ENCODE measurements around the gene USP6NL.

The USP6NL gene

DNA sequence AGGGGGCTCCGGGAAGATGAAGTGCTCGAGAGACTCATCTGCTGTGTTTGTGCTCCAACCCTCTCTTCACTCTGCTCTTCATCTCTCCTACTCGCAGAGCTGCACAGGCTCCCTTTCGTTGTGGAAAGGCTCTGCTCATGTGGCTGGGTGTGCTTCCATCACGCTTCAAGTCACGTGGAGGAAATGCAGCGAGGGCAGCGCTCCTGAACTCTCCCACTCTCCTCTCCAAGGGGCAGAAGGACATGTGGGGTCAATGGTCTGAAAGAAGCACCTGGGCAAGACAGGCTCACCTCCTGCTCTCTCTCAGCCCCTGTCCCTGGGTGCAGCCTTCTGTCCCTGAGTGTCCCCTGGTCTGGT is 72.6 kb downstream of the USP6NL start:
- no peak for DNase-seq (ENCODE audit: extremely low spot score)
- ChIA-PET CTCF (interaction anchor here (1.1 to 2.0 kb wide), 6 partner anchors 9 to 281 kb away, joined by 3 to 5 read pairs (median 4); no protein-coding TSS in a partner anchor), POLR2A (no interaction called here)
- TF ChIP-seq, protein P1, sequence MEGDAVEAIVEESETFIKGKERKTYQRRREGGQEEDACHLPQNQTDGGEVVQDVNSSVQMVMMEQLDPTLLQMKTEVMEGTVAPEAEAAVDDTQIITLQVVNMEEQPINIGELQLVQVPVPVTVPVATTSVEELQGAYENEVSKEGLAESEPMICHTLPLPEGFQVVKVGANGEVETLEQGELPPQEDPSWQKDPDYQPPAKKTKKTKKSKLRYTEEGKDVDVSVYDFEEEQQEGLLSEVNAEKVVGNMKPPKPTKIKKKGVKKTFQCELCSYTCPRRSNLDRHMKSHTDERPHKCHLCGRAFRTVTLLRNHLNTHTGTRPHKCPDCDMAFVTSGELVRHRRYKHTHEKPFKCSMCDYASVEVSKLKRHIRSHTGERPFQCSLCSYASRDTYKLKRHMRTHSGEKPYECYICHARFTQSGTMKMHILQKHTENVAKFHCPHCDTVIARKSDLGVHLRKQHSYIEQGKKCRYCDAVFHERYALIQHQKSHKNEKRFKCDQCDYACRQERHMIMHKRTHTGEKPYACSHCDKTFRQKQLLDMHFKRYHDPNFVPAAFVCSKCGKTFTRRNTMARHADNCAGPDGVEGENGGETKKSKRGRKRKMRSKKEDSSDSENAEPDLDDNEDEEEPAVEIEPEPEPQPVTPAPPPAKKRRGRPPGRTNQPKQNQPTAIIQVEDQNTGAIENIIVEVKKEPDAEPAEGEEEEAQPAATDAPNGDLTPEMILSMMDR (IDR thresholded peaks at IDR 0.05; ENCODE audit: control extremely low read depth, extremely low read depth, low read depth, missing control alignments), result no peak

DNA sequence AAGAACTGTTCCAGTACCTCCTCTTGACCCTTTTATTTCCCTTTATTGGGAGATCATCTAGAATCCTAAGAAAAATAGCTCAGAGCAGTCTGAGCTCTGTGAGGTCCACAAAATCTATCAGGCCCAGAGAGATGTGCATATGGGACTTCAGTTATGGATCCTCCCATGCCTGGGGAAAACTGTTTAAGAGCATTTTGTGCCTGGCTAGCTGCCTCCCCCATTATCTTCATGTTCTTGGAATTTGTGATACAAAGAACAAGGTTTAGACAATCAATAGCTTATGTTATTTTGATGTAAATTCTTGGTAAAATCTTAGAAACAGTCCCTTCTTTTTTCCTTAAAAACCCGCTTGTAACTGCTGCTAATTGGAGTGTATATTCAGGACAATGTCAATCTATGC is 75.2 kb downstream of the USP6NL start:
- CTCF ChIA-PET, result interaction anchor here (0.7 to 2.1 kb wide), 3 partner anchors 14 to 21 kb away, joined by 3 to 9 read pairs (median 3); no protein-coding TSS in a partner anchor
- DNase-seq (ENCODE audit: extremely low spot score), result no peak
- TF ChIP-seq, protein P1 (IDR thresholded peaks at IDR 0.05; ENCODE audit: control extremely low read depth, extremely low read depth, low read depth, missing control alignments), result no peak
- POLR2A ChIA-PET, result interaction anchor here (0.6 kb wide), 1 partner anchor 18 kb away, joined by 3 read pairs; no protein-coding TSS in a partner anchor

DNA sequence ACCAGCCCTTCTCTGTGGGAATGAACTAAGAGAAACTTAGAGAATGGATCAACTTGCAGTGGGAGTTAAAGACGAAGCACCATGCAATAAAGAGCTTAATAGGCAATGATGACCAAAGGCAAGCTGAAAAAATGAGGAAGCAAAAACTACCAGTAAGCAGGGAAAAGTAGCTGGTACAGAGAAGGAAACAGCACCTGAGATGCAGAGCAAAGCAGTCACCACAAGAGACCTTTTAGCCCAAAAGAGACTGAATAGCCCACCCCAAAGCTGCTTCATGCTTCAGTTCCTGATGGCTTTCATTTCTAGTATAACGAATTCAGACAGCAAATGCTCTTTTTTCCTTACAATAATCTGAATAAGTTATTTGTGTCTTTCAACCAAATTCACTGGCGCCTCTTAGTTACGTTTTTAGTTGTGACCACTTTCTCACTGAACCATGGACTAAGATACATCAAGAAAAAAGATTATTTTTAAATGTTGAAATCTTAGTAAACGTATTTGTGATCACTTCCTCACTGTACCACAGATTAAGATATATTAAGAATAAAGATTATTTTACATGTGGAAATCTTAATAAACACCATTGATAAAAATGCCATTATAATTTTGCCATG is 76.0 kb downstream of the USP6NL start:
- TF ChIP-seq, protein P1 (IDR thresholded peaks at IDR 0.05; ENCODE audit: control extremely low read depth, extremely low read depth, low read depth, missing control alignments), result no peak
- ChIA-PET CTCF (interaction anchor here (0.9 to 2.1 kb wide), 6 partner anchors 10 to 34 kb away, joined by 3 to 9 read pairs (median 4); no protein-coding TSS in a partner anchor), POLR2A (no interaction called here)
- DNase-seq (ENCODE audit: extremely low spot score), result peak; percentile 31

DNA sequence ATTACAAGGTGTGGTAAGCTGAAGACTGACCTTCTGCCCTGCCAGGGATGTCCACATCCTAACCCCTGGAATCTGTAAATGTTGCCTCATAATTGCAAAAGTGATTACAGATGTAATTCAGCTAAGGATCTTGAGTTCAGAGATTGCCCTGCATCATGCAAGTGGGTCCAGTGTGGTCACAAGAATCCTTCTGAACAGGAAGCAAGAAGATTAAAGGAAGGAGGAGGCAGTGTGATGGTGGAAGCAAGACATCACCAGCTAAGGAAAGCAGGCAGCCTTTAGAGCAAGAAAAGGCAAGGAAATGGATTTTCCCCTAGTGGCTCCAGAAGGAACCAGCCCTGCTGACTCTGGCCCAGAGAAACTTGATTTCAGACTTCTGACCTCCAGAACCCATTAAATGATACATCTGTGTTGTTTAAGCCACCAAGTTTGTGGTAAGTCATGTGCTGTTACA is 78.1 kb downstream of the USP6NL start:
- TF ChIP-seq, protein P1 (IDR thresholded peaks at IDR 0.05; ENCODE audit: control extremely low read depth, extremely low read depth, low read depth, missing control alignments), result no peak
- no peak for DNase-seq (ENCODE audit: extremely low spot score)
- POLR2A ChIA-PET, result no interaction called here
- CTCF ChIA-PET, result interaction anchor here (0.8 to 2.6 kb wide), 6 partner anchors 12 to 226 kb away, joined by 3 to 5 read pairs (median 4); no protein-coding TSS in a partner anchor

DNA sequence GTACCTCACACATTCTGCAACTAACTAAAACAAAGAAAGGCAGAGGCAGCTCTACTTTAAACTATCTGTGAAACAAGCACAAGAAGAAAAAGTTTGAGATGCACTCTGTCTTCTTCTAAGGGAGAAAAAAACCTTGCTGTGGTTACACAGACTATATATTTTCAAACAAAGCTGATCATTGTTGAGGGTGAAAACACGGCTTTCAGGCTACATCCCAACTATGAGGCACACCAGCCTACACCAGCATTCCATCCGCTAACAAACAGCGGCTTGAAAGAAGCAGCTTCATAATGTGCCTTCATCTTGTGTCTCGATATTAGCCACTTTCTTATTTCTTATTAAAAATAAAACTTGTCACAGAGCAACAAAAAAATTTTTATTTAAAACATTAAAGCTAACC is 79.1 kb downstream of the USP6NL start:
- TF ChIP-seq, protein P1 (IDR thresholded peaks at IDR 0.05; ENCODE audit: control extremely low read depth, extremely low read depth, low read depth, missing control alignments), result no peak
- DNase-seq (ENCODE audit: extremely low spot score), result no peak
- ChIA-PET CTCF (interaction anchor here (1.3 to 2.6 kb wide), 4 partner anchors 13 to 227 kb away, joined by 3 to 5 read pairs (median 4); no protein-coding TSS in a partner anchor), POLR2A (no interaction called here)

DNA sequence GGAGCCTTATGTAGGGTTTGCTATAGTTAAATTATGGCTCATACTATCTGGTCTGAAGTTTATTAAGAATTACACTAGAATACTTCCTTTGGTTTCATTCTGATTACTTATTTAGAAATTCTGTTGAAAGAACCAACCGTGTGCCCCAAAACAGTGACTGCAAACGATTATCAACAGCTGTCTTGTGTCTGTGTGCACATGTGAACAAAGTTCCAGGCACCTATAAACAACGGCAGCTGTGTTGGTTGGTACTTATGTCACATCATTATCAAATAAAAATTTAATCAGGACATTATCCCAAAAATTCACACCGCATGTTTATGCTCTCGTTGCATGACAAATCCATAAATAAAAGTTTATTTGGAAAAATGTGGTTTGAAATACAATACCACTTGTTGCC is 80.6 kb downstream of the USP6NL start:
- ChIA-PET POLR2A (no interaction called here), CTCF (interaction anchor here (1.3 to 1.8 kb wide), 3 partner anchors 9 to 227 kb away, joined by 5 to 6 read pairs (median 6); no protein-coding TSS in a partner anchor)
- no peak for DNase-seq (ENCODE audit: extremely low spot score)
- TF ChIP-seq, protein P1 (IDR thresholded peaks at IDR 0.05; ENCODE audit: control extremely low read depth, extremely low read depth, low read depth, missing control alignments), result no peak

Measured in GM10248 (cell line).